Neuronal stem cell (in vitro differentiated cells): ENCODE data around the gene KLRC2.
"Not testable (repeated sequence)": the region's sequence is repeated elsewhere in the genome, so short reads cannot be mapped to it uniquely, and the experiment has no call there.

Experiments
- DNase-seq: peaks from one replicate; pipeline ENCODE4 v3.0.0-alpha.2; 2013; ENCODE audit warnings: low spot score
- H2AFZ ChIP-seq: one replicate; pipeline ENCODE4 v1.6.1; 2013; ENCODE audit warnings: mild to moderate bottlenecking, low read length, inconsistent platforms
- H2AK5ac ChIP-seq: 2 replicates; pipeline ENCODE4 v1.6.1; 2013; ENCODE audit warnings: low read depth, mild to moderate bottlenecking, inconsistent platforms, low read length, moderate library complexity, mixed read lengths
- H2BK120ac ChIP-seq: 2 replicates; pipeline ENCODE4 v1.6.1; 2013; ENCODE audit warnings: low read depth, mild to moderate bottlenecking, inconsistent platforms, low read length, moderate library complexity, mixed read lengths
- H2BK12ac ChIP-seq: one replicate; pipeline ENCODE4 v1.6.1; 2013; ENCODE audit warnings: low read length, inconsistent platforms
- H2BK15ac ChIP-seq: 2 replicates; pipeline ENCODE4 v1.6.1; 2013; ENCODE audit warnings: mild to moderate bottlenecking, low read length, inconsistent platforms, mixed read lengths
- H2BK5ac ChIP-seq: one replicate; pipeline ENCODE4 v1.6.1; 2013; ENCODE audit warnings: inconsistent platforms, mild to moderate bottlenecking, low read length, moderate library complexity
- H3K14ac ChIP-seq: one replicate; pipeline ENCODE4 v1.6.1; 2013; ENCODE audit warnings: low read length, inconsistent platforms
- H3K18ac ChIP-seq: 2 replicates; pipeline ENCODE4 v1.6.1; 2013; ENCODE audit warnings: low read length, inconsistent platforms
- H3K23ac ChIP-seq: 2 replicates; pipeline ENCODE4 v1.6.1; 2013; ENCODE audit warnings: low read depth, mild to moderate bottlenecking, mixed read lengths, low read length, inconsistent platforms; ENCODE audit not compliant: poor library complexity
- H3K27ac ChIP-seq: replicated peaks from 3 replicates; pipeline ENCODE4 v1.5.1; 2013; ENCODE audit warnings: low read length, inconsistent platforms
- H3K27me3 ChIP-seq, 3 experiments: 2 replicates each; pipeline ENCODE4 v1.6.1; 2013; ENCODE audit warnings: low read length in 3 of 3, mild to moderate bottlenecking in 2 of 3, inconsistent platforms in 1 of 3, low read depth in 1 of 3, mixed read lengths in 1 of 3, moderate library complexity in 1 of 3; ENCODE audit not compliant: control insufficient read depth in 3 of 3, insufficient read depth in 3 of 3
- H3K36me3 ChIP-seq, 2 donors: replicated peaks in 1 of 2; 2 replicates each; pipeline ENCODE4 v1.6.1; 2013; ENCODE audit warnings: low read length in 2 of 2; ENCODE audit not compliant: control insufficient read depth in 2 of 2, insufficient read depth in 2 of 2
- H3K4ac ChIP-seq: 2 replicates; pipeline ENCODE4 v1.6.1; 2013; ENCODE audit warnings: inconsistent platforms, mild to moderate bottlenecking, low read length, moderate library complexity
- H3K4me1 ChIP-seq, 2 donors: 1 replicate in 1 of 2; 2 replicates in 1 of 2; pipeline ENCODE4 v1.6.1; 2013; ENCODE audit warnings: low read length in 2 of 2, low read depth in 1 of 2; ENCODE audit not compliant: control insufficient read depth in 2 of 2, insufficient read depth in 1 of 2
- H3K4me2 ChIP-seq: one replicate; pipeline ENCODE4 v1.6.1; 2013; ENCODE audit warnings: mild to moderate bottlenecking, low read length, inconsistent platforms; ENCODE audit not compliant: insufficient read depth, poor library complexity, severe bottlenecking
- H3K4me3 ChIP-seq, 2 donors: 2 replicates each; pipeline ENCODE4 v1.5.1; 2013; ENCODE audit warnings: low read length in 2 of 2, mild to moderate bottlenecking in 2 of 2, inconsistent platforms in 1 of 2, moderate library complexity in 1 of 2
- H3K79me1 ChIP-seq: one replicate; pipeline ENCODE4 v1.6.1; 2013; ENCODE audit warnings: low read depth, mild to moderate bottlenecking, inconsistent platforms, low read length, moderate library complexity
- H3K9ac ChIP-seq: one replicate; pipeline ENCODE4 v1.6.1; 2013; ENCODE audit warnings: mild to moderate bottlenecking, low read depth, low read length, inconsistent platforms; ENCODE audit not compliant: poor library complexity
- H3K9me3 ChIP-seq, 2 donors: replicated peaks in 1 of 2; 2 replicates each; pipeline versions ENCODE3 to v1.6.1; 2013; ENCODE audit warnings: low read length in 2 of 2, mild to moderate bottlenecking in 2 of 2, inconsistent platforms in 1 of 2, low read depth in 1 of 2, mixed read lengths in 1 of 2, moderate library complexity in 1 of 2; ENCODE audit not compliant: control insufficient read depth in 2 of 2, insufficient read depth in 1 of 2
- H4K8ac ChIP-seq: one replicate; pipeline ENCODE4 v1.6.1; 2013; ENCODE audit warnings: low read depth, mild to moderate bottlenecking, inconsistent platforms, low read length, moderate library complexity
- H4K91ac ChIP-seq: one replicate; pipeline ENCODE4 v1.6.1; 2013; ENCODE audit warnings: low read length, low read depth, mild to moderate bottlenecking, inconsistent platforms; ENCODE audit not compliant: poor library complexity
- WGBS, 2 donors: extraction: QIAGEN DNeasy Blood & Tissue Kit; methylation state at CpG; one replicate each; pipeline ENCODE4 v1.1.7; 2013; ENCODE audit warnings: missing lambda C conversion rate in 2 of 2, mixed read lengths in 1 of 2; ENCODE audit not compliant: insufficient read length in 2 of 2, insufficient replicate concordance in 1 of 2; ENCODE audit errors: extremely low coverage in 2 of 2; 5-methylcytosine and 5-hydroxymethylcytosine counted together

Gene KLRC2

GRCh38 chr12:10396176-10396575 is 39.6 kb downstream of the KLRC2 start:
- H2AFZ ChIP-seq, H3K9me3 ChIP-seq, H2BK120ac ChIP-seq, DNase-seq, H3K18ac ChIP-seq, H2BK12ac ChIP-seq, H2AK5ac ChIP-seq, H2BK15ac ChIP-seq, H3K23ac ChIP-seq, H3K4ac ChIP-seq, H3K4me2 ChIP-seq, H3K14ac ChIP-seq, H3K9ac ChIP-seq, H3K27ac ChIP-seq, H4K91ac ChIP-seq, H3K4me3 ChIP-seq, H3K36me3 ChIP-seq, H3K79me1 ChIP-seq, H3K27me3 ChIP-seq, H2BK5ac ChIP-seq, H4K8ac ChIP-seq, H3K4me1 ChIP-seq: not testable (repeated sequence)
- WGBS, 2 donors = 100% methylated on average over 1 of the region's 15 CpGs; no CpG with 5 or more reads in 1 of the 2 donors

- Histone ChIP-seq H3K9me3 (no peaks in the 10 kb centered on the region), H4K8ac (no peak overlapping the region), H3K4me3 (no peak overlapping the region), H2BK5ac (no peak overlapping the region), H3K79me1 (no peaks in the 10 kb centered on the region), H3K36me3 (no peaks in the 10 kb centered on the region), H3K23ac (no peak overlapping the region), H3K9ac (no peak overlapping the region), H3K4me2 (no peak overlapping the region), H3K27ac (no peak overlapping the region), H3K14ac (no peak overlapping the region), H2AFZ (no peak overlapping the region), H3K4me1 (no peaks in the 10 kb centered on the region), H2AK5ac (no peak overlapping the region), H4K91ac (no peak overlapping the region), H2BK120ac (no peak overlapping the region), H2BK12ac (no peak overlapping the region), H2BK15ac (no peak overlapping the region), H3K4ac (no peak overlapping the region), H3K18ac (no peak overlapping the region), H3K27me3 (no peaks in the 10 kb centered on the region)
- no CpG with 5 or more reads among the region's 6 CpGs for WGBS, 2 donors
- no peak for DNase-seq
Observed at GRCh38 chr12:10395390-10395998, 40.3 kb downstream of the KLRC2 start.

GRCh38 chr12:10394531-10395152 is 41.2 kb downstream of the KLRC2 start:
- not testable (repeated sequence) for H2BK120ac ChIP-seq, H3K27me3 ChIP-seq, H3K36me3 ChIP-seq, H3K4me1 ChIP-seq, H3K23ac ChIP-seq, H3K4ac ChIP-seq, DNase-seq, H3K4me2 ChIP-seq, H3K18ac ChIP-seq, H2AK5ac ChIP-seq, H3K79me1 ChIP-seq, H2BK12ac ChIP-seq, H3K9ac ChIP-seq, H3K4me3 ChIP-seq, H3K27ac ChIP-seq, H2AFZ ChIP-seq, H2BK15ac ChIP-seq, H4K91ac ChIP-seq, H2BK5ac ChIP-seq, H4K8ac ChIP-seq, H3K9me3 ChIP-seq, H3K14ac ChIP-seq
- no CpG with 5 or more reads among the region's 11 CpGs for WGBS, 2 donors

- H3K36me3 ChIP-seq = no peaks in the 10 kb centered on the region
- no peak overlapping the region for H2AK5ac ChIP-seq
- no peak overlapping the region for H3K9ac ChIP-seq
- no peak overlapping the region for H2BK15ac ChIP-seq
- H4K8ac ChIP-seq = no peak overlapping the region
- H3K4ac ChIP-seq = no peak overlapping the region
- no peak overlapping the region for H3K18ac ChIP-seq
- H3K4me3 ChIP-seq = no peak overlapping the region
- no peak overlapping the region for H3K14ac ChIP-seq
- H2BK12ac ChIP-seq = no peak overlapping the region
- no peak overlapping the region for H2AFZ ChIP-seq
- H3K4me2 ChIP-seq = no peak overlapping the region
- no peak for DNase-seq
- no CpG with 5 or more reads among the region's 3 CpGs for WGBS, 2 donors
- H3K27ac ChIP-seq = no peak overlapping the region
- H3K4me1 ChIP-seq = no peaks in the 10 kb centered on the region
- no peak overlapping the region for H3K23ac ChIP-seq
- H2BK5ac ChIP-seq = no peak overlapping the region
- H3K9me3 ChIP-seq = no peaks in the 10 kb centered on the region
- H4K91ac ChIP-seq = no peak overlapping the region
- H2BK120ac ChIP-seq = no peak overlapping the region
- no peaks in the 10 kb centered on the region for H3K79me1 ChIP-seq
- no peaks in the 10 kb centered on the region for H3K27me3 ChIP-seq
Observed at GRCh38 chr12:10393291-10393690, 42.5 kb downstream of the KLRC2 start.
